GM23248 (cell line): ENCODE results near the gene OR9A2. TPM values are rescaled to one million over a fixed set of nuclear protein-coding genes. Genes with fewer than 3 reads are reported as not detected.
"Not testable (repeated sequence)": the region's sequence is repeated elsewhere in the genome, so short reads cannot be mapped to it uniquely, and the experiment has no call there.

ENCODE experiments used
- DNase-seq: peaks from one replicate; pipeline ENCODE4 v3.0.0-alpha.2; 2015
- H2AFZ ChIP-seq: fragments of 200-600 bp; sonication (generic); 2 replicates; pipeline ENCODE4 v1.6.1; 2016; ENCODE audit warnings: antibody characterized with exemption
- H3F3A ChIP-seq: fragments of 200-600 bp; sonication (generic); 2 replicates; pipeline ENCODE4 v1.6.1; 2016; ENCODE audit warnings: mild to moderate bottlenecking, antibody characterized with exemption, mixed run types; ENCODE audit not compliant: insufficient read depth
- H3K27ac ChIP-seq: fragments of 200-600 bp; sonication (generic); 2 replicates; pipeline ENCODE4 v1.5.1; 2016; ENCODE audit warnings: mild to moderate bottlenecking
- H3K27me3 ChIP-seq: fragments of 200-600 bp; sonication (generic); replicated peaks from 2 replicates; pipeline ENCODE4 v1.6.1; 2016; ENCODE audit warnings: mild to moderate bottlenecking; ENCODE audit not compliant: insufficient read depth
- H3K36me3 ChIP-seq: fragments of 200-600 bp; sonication (generic); 2 replicates; pipeline ENCODE4 v1.6.1; 2016; ENCODE audit warnings: low read depth, mild to moderate bottlenecking
- H3K4me1 ChIP-seq: fragments of 200-600 bp; sonication (generic); 2 replicates; pipeline ENCODE4 v1.6.1; 2016; ENCODE audit warnings: mild to moderate bottlenecking; ENCODE audit not compliant: insufficient read depth
- H3K4me2 ChIP-seq: fragments of 200-600 bp; sonication (generic); one replicate; pipeline ENCODE4 v1.6.1; 2016; ENCODE audit warnings: mild to moderate bottlenecking; ENCODE audit not compliant: unreplicated experiment
- H3K4me3 ChIP-seq: fragments of 200-600 bp; sonication (generic); 2 replicates; pipeline ENCODE4 v1.5.1; 2016; ENCODE audit warnings: mild to moderate bottlenecking
- H3K79me2 ChIP-seq: fragments of 200-600 bp; sonication (generic); 2 replicates; pipeline ENCODE4 v1.6.1; 2016; ENCODE audit warnings: mild to moderate bottlenecking; ENCODE audit not compliant: insufficient read depth
- H3K9ac ChIP-seq: fragments of 200-600 bp; sonication (generic); 2 replicates; pipeline ENCODE4 v1.6.1; 2016; ENCODE audit warnings: mild to moderate bottlenecking
- H3K9me2 ChIP-seq: fragments of 200-600 bp; sonication (generic); 2 replicates; pipeline ENCODE4 v1.6.1; 2016; ENCODE audit warnings: mixed run types, mild to moderate bottlenecking, moderate library complexity; ENCODE audit not compliant: insufficient read depth
- H3K9me3 ChIP-seq: fragments of 200-600 bp; sonication (generic); one replicate; pipeline ENCODE4 v1.6.1; 2017; ENCODE audit warnings: low read depth
- H4K20me1 ChIP-seq: fragments of 200-600 bp; sonication (generic); 2 replicates; pipeline ENCODE4 v1.6.0; 2016; ENCODE audit not compliant: insufficient read depth
- EZH2 ChIP-seq: fragments of 200-600 bp; sonication (generic); IDR thresholded peaks from 2 replicates; pipeline ENCODE4 v1.6.1; 2018; ENCODE audit warnings: antibody characterized with exemption, mild to moderate bottlenecking; ENCODE audit not compliant: insufficient read depth, poor library complexity, severe bottlenecking
- EZH2phosphoT487 ChIP-seq: fragments of 200-600 bp; sonication (generic); IDR thresholded peaks from 2 replicates; pipeline ENCODE4 v1.6.1; 2018; ENCODE audit warnings: antibody characterized with exemption, moderate library complexity, mild to moderate bottlenecking, low read depth; ENCODE audit not compliant: insufficient read depth
- WGBS, 2 experiments: methylation state at CpG; one replicate each; pipeline ENCODE4 v1.1.6; 2015 to 2017; ENCODE audit warnings: low lambda C conversion rate in 2 of 2, low coverage in 1 of 2; ENCODE audit errors: missing lambda C conversion rate in 2 of 2; 5-methylcytosine and 5-hydroxymethylcytosine counted together
- in situ Hi-C: fragments of 300-500 bp; cut with MboI; formaldehyde crosslinking; loops from 2 replicates; pipeline ENCODE4 v1.15.0; 2020
- polyA plus RNA-seq: library from polyadenylated mRNA; unstranded; fragments of >200 nt; fragmentation: Nextera tagmentation; extraction: Ambion mirVana; gene quantifications from 2 replicates; pipeline ENCODE4 v1.2.1, GENCODE V29; 2016
- total RNA-seq: library from RNA; depleted of rRNA; stranded (reverse); fragments of >200 nt; shearing (Covaris generic); gene quantifications from 2 replicates; pipeline ENCODE4 v1.2.3, GENCODE V29; 2014; rRNA removed

OR9A2 gene
- total and polyA plus RNA-seq, 2 experiments from 2014 or later: not detected

DNA sequence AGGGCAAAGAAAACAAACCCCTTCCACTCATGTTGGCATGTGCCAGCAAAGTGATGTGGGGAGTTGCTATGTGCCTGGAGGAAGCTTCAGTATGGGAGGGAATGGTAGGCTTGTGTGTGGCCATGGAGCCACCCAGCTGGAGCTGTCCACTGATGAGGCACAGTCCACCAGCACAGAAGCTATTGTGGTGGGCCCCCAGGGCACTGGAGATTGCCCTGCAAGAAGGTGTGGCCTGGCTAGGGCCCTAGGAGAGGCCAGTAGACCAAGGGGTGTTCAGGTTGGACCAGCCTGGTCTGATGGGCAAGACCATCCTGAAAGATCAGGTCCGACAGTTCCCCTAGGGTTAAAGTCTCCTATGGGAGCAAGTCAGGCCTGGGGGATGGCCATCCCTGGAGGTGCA lies 42.6 kb downstream of the OR9A2 start:
- in situ Hi-C loops: no loop called here
- Histone ChIP-seq H3K9ac (no peak overlapping the region), H3K79me2 (no peaks in the 10 kb centered on the region), H3K4me2 (no peak overlapping the region), H3F3A (no peaks in the 10 kb centered on the region), H3K9me3 (no peaks in the 10 kb centered on the region), H4K20me1 (no peaks in the 10 kb centered on the region), H3K27ac (no peak overlapping the region), H3K4me1 (no peaks in the 10 kb centered on the region), H3K4me3 (no peak overlapping the region), H3K27me3 (no peaks in the 10 kb centered on the region), H2AFZ (no peak overlapping the region), H3K9me2 (no peaks in the 10 kb centered on the region), H3K36me3 (no peaks in the 10 kb centered on the region)
- WGBS, 2 experiments: 15% methylated on average over 1 of the region's 1 CpG; no CpG with 5 or more reads in 1 of the 2 experiments
- DNase-seq: no peak
- TF ChIP-seq EZH2phosphoT487: no peak
- no peak for TF ChIP-seq EZH2

GRCh38 chr7:142983825-142984224 lies 43.1 kb downstream of the OR9A2 start:
- Histone ChIP-seq H3K4me3 (no peak overlapping the region), H2AFZ (no peak overlapping the region), H3K9me3 (no peaks in the 10 kb centered on the region), H3K4me1 (no peaks in the 10 kb centered on the region), H3K36me3 (no peaks in the 10 kb centered on the region), H3K9ac (no peak overlapping the region), H3K4me2 (no peak overlapping the region), H3K79me2 (no peaks in the 10 kb centered on the region), H3K27me3 (no peaks in the 10 kb centered on the region), H4K20me1 (no peaks in the 10 kb centered on the region), H3F3A (no peaks in the 10 kb centered on the region), H3K27ac (no peak overlapping the region), H3K9me2 (no peaks in the 10 kb centered on the region)
- in situ Hi-C loops: no loop called here
- no peak for DNase-seq
- TF ChIP-seq EZH2 (no peak), EZH2phosphoT487 (no peak)
- WGBS, 2 experiments: 8 to 18% methylated on average over 1 of the region's 1 CpG

DNA sequence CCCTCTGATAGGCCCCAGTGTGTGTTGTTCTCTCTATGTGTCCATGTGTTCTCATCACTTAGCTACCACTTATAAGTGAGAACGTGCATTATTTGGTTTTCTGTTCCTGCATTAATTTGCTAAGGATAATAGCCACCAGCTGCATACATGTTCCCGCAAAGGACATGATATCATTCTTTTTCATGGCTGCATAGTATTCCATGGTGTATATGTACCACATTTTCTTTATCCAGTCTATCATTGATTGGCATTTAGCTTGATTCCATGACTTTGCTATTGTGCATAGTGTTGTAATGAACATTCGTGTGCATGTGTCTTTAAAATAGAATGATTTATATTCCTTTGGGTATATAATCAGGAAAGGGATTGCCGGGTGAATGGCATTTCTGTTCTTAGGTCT lies 48.5 kb downstream of the OR9A2 start:
- H3F3A ChIP-seq, H3K4me2 ChIP-seq, H3K36me3 ChIP-seq, H3K27me3 ChIP-seq, H3K4me1 ChIP-seq, H3K9ac ChIP-seq, in situ Hi-C loops, H3K79me2 ChIP-seq, H3K27ac ChIP-seq, H3K9me3 ChIP-seq, H3K9me2 ChIP-seq, H4K20me1 ChIP-seq, DNase-seq, H3K4me3 ChIP-seq, H2AFZ ChIP-seq: not testable (repeated sequence)
- WGBS, 2 experiments: 35 to 37% methylated on average over 4 of the region's 4 CpGs

Other genes with a start within 250 kb of the OR9A2 start
- gene EPHB6, start 172.1 kb downstream of the OR9A2 start, total RNA-seq: 0.11 and 0.13 TPM in 2 replicates
- gene EPHB6, start 172.1 kb downstream of the OR9A2 start, polyA plus RNA-seq: 0.98 and 1.2 TPM in 2 replicates
- not detected in 2 replicates for gene TRPV6, start 141.4 kb downstream of the OR9A2 start, total RNA-seq
- not detected in 2 replicates for gene TRPV6, start 141.4 kb downstream of the OR9A2 start, polyA plus RNA-seq
- gene TRPV5, start 93.4 kb downstream of the OR9A2 start, total RNA-seq: not detected in 2 replicates
- not detected in 2 replicates for gene TRPV5, start 93.4 kb downstream of the OR9A2 start, polyA plus RNA-seq
- gene LLCFC1, start 87.6 kb downstream of the OR9A2 start, total RNA-seq: not detected in 2 replicates
- not detected in 2 replicates for gene LLCFC1, start 87.6 kb downstream of the OR9A2 start, polyA plus RNA-seq
- gene KEL, start 64.8 kb downstream of the OR9A2 start, total RNA-seq: not detected in 2 replicates
- gene KEL, start 64.8 kb downstream of the OR9A2 start, polyA plus RNA-seq: not detected in 2 replicates
- not detected in 2 replicates for gene OR6V1, start 25.2 kb upstream of the OR9A2 start, total RNA-seq
- gene OR6V1, start 25.2 kb upstream of the OR9A2 start, polyA plus RNA-seq: not detected in 2 replicates
- gene PIP, start 104.9 kb upstream of the OR9A2 start, total RNA-seq: not detected in 2 replicates
- not detected in 2 replicates for gene PIP, start 104.9 kb upstream of the OR9A2 start, polyA plus RNA-seq
- not detected in 2 replicates for gene TAS2R39, start 156.3 kb upstream of the OR9A2 start, total RNA-seq
- gene TAS2R39, start 156.3 kb upstream of the OR9A2 start, polyA plus RNA-seq: not detected in 2 replicates
- gene TAS2R40, start 194.9 kb upstream of the OR9A2 start, total RNA-seq: not detected in 2 replicates
- gene TAS2R40, start 194.9 kb upstream of the OR9A2 start, polyA plus RNA-seq: not detected in 2 replicates
- 119 and 132 TPM in 2 replicates for gene GSTK1, start 236.3 kb upstream of the OR9A2 start, total RNA-seq
- 149 and 153 TPM in 2 replicates for gene GSTK1, start 236.3 kb upstream of the OR9A2 start, polyA plus RNA-seq